ENCODE measurements around the gene MXD4.
A peak's percentile ranks its signal among the peaks of the same experiment; 100 is the strongest.
"Not testable (repeated sequence)": the region's sequence is repeated elsewhere in the genome, so short reads cannot be mapped to it uniquely, and the experiment has no call there.

Gene MXD4

GRCh38 chr4:2250357-2251072 lies 11.4 kb downstream of the MXD4 start:
- no peak for DNase-seq (ENCODE audit: low spot score)

GRCh38 chr4:2249526-2250356 lies 12.2 kb downstream of the MXD4 start:
- DNase-seq (ENCODE audit: low spot score) = no peak

- no peak for DNase-seq (ENCODE audit: low spot score)
Measured at GRCh38 chr4:2248821-2249261, 13.1 kb downstream of the MXD4 start.

GRCh38 chr4:2248044-2248780 lies 13.7 kb downstream of the MXD4 start:
- DNase-seq (ENCODE audit: low spot score) = no peak

- DNase-seq (ENCODE audit: low spot score) = no peak
Measured at GRCh38 chr4:2247128-2248043, 14.5 kb downstream of the MXD4 start.

- no peak for DNase-seq (ENCODE audit: low spot score)
Measured at GRCh38 chr4:2246384-2247127, 15.4 kb downstream of the MXD4 start.

- no peak for DNase-seq (ENCODE audit: low spot score)
Measured at GRCh38 chr4:2245787-2246275, 16.1 kb downstream of the MXD4 start.

- no peak for DNase-seq (ENCODE audit: low spot score)
Measured at GRCh38 chr4:2245057-2245786, 16.7 kb downstream of the MXD4 start.

- no peak for DNase-seq (ENCODE audit: low spot score)
Measured at GRCh38 chr4:2243681-2244380, 18.1 kb downstream of the MXD4 start.

GRCh38 chr4:2241410-2242353 lies 20.2 kb downstream of the MXD4 start, which contains the start of the genes HAUS3 and POLN:
TSS of gene HAUS3 (minus strand) at chr4:2242121. CDS start at chr4:2240946, 1,175 bp downstream.
TSS of gene POLN (minus strand) at chr4:2242121. CDS start at chr4:2229231, 12,890 bp downstream.
- DNase-seq (ENCODE audit: low spot score) = peak; percentile 98

GRCh38 chr4:2241003-2241402 lies 20.9 kb downstream of the MXD4 start:
- DNase-seq (ENCODE audit: low spot score) = no peak

- no peak for DNase-seq (ENCODE audit: low spot score)
Measured at GRCh38 chr4:2236944-2237666, 24.8 kb downstream of the MXD4 start.

- DNase-seq (ENCODE audit: low spot score) = no peak
Measured at GRCh38 chr4:2231082-2231481, 30.8 kb downstream of the MXD4 start.

GRCh38 chr4:2226261-2226660 lies 35.6 kb downstream of the MXD4 start:
- DNase-seq (ENCODE audit: low spot score) = no peak

- DNase-seq (ENCODE audit: low spot score) = no peak
Measured at GRCh38 chr4:2222838-2223237, 39.1 kb downstream of the MXD4 start.

GRCh38 chr4:2221378-2221777 lies 40.5 kb downstream of the MXD4 start:
- not testable (repeated sequence) for DNase-seq (ENCODE audit: low spot score)

GRCh38 chr4:2220016-2220630 lies 41.8 kb downstream of the MXD4 start:
- peak; percentile 66 for DNase-seq (ENCODE audit: low spot score)

All from LoVo (cell line).